Gastrocnemius medialis (tissue), 4 donors: ENCODE data around the gene RBM23. TPM values are rescaled to one million over a fixed set of nuclear protein-coding genes. Genes with fewer than 3 reads are reported as not detected.

Experiments used
- ATAC-seq, 2 donors: fragments of 150-250 bp; one replicate each; pipeline ENCODE4 v1.9.1; 2016
- DNase-seq, 2 donors: peaks; one replicate each; pipeline ENCODE4 v3.0.0-alpha.2; 2019
- H3K27ac ChIP-seq, 4 donors: fragments of 200-600 bp; sonication (generic); 1 replicate in 1 of 4; 2 replicates in 3 of 4; pipeline ENCODE4 v1.5.1; 2016 to 2018; ENCODE audit warnings: mild to moderate bottlenecking in 2 of 4, moderate library complexity in 1 of 4
- H3K27me3 ChIP-seq, 3 donors: fragments of 200-600 bp; sonication (generic) in 2 of 3; 1 replicate in 1 of 3; 2 replicates in 2 of 3; pipeline versions ENCODE4 v1.5.1 to v1.6.0; 2016 to 2019; ENCODE audit warnings: mild to moderate bottlenecking in 1 of 3, moderate library complexity in 1 of 3
- H3K36me3 ChIP-seq, 2 donors: fragments of 200-600 bp; sonication (generic) in 1 of 2; one replicate each; pipeline ENCODE4 v1.5.1; 2017 to 2018
- H3K4me1 ChIP-seq, 2 donors: fragments of 200-600 bp; sonication (generic) in 1 of 2; one replicate each; pipeline ENCODE4 v1.5.1; 2016 to 2017; ENCODE audit warnings: mild to moderate bottlenecking in 2 of 2
- H3K4me3 ChIP-seq, 4 donors: fragments of 200-600 bp; sonication (generic) in 3 of 4; 1 replicate in 1 of 4; 2 replicates in 3 of 4; pipeline ENCODE4 v1.5.1; 2016 to 2019; ENCODE audit warnings: mild to moderate bottlenecking in 2 of 4
- H3K9me3 ChIP-seq, 3 donors: fragments of 200-600 bp; sonication (generic) in 2 of 3; 1 replicate in 1 of 3; 2 replicates in 2 of 3; pipeline ENCODE4 v1.5.1; 2016 to 2019
- CTCF ChIP-seq, 5 experiments: fragments of 450-650 bp in 3 of 5; fragments of 200-600 bp in 2 of 5; sonication (generic) in 2 of 5; IDR thresholded peaks in 4 of 5; conservative IDR thresholded peaks in 1 of 5; 1 replicate in 4 of 5; 2 replicates in 1 of 5; pipeline ENCODE4 v1.5.1; 2016 to 2019; ENCODE audit warnings: antibody characterized with exemption in 5 of 5, mild to moderate bottlenecking in 3 of 5, moderate library complexity in 3 of 5
- POLR2A ChIP-seq, 2 donors: fragments of 450-650 bp; IDR thresholded peaks; one replicate each; pipeline ENCODE4 v1.6.1; 2017; ENCODE audit warnings: antibody characterized with exemption in 2 of 2, mild to moderate bottlenecking in 2 of 2, moderate library complexity in 2 of 2
- in situ Hi-C, 4 donors: fragments of 200-750 bp; cut with MboI; loops; one replicate each; pipeline versions ENCODE4 v1.15.0 to v1.8.0; 2017; ENCODE audit warnings: low sequenced_read_pairs in 4 of 4
- intact Hi-C: fragments of 100-400 bp; cut with DNase I; formaldehyde crosslinking; loops from one replicate; pipeline ENCODE4 v1.15.1; 2023; ENCODE audit warnings: low total_unique reads
- total RNA-seq, 4 donors: library from RNA; depleted of rRNA; stranded (reverse); fragments of >200 nt; gene quantifications; one replicate each; pipeline versions ENCODE4 v1.1.0 to v1.2.3, GENCODE V29; 2016

RBM23 gene
- total RNA-seq, 4 donors from 2014 or later, result 37.7 to 83.3 (median 62.1) TPM

- no peak overlapping the region for H3K27ac ChIP-seq
- no peak for TF ChIP-seq POLR2A (IDR thresholded peaks at IDR 0.05)
- no peak for TF ChIP-seq CTCF (IDR thresholded peaks at IDR 0.05 in 4 of 5, conservative IDR thresholded peaks at IDR 0.05 in 1 of 5)
- intact Hi-C loops, result no loop called here
Observed at GRCh38 chr14:22897357-22897756, 21.6 kb downstream of the RBM23 start.

GRCh38 chr14:22896760-22897159 is 22.2 kb downstream of the RBM23 start:
- DNase-seq, result no peak
- intact Hi-C loops (no loop called here), in situ Hi-C loops (no loop called here)
- no peaks in the 10 kb centered on the region for H3K27me3 ChIP-seq
- H3K27ac ChIP-seq, result no peak overlapping the region
- H3K36me3 ChIP-seq, result peaks cover 0 to 15% of the 10 kb centered on the region in 2 donors
- no peaks in the 10 kb centered on the region for H3K4me1 ChIP-seq
- H3K9me3 ChIP-seq, result no peaks in the 10 kb centered on the region
- no peak overlapping the region for H3K4me3 ChIP-seq
- ATAC-seq, result no peak
- TF ChIP-seq CTCF (IDR thresholded peaks at IDR 0.05 in 4 of 5, conservative IDR thresholded peaks at IDR 0.05 in 1 of 5) (no peak), POLR2A (IDR thresholded peaks at IDR 0.05) (no peak)

More at GRCh38 chr14:22897357-22897756, 21.6 kb downstream of the RBM23 start:
- ATAC-seq (no peak), DNase-seq (no peak)
- in situ Hi-C loops, result no loop called here
- no peaks in the 10 kb centered on the region for H3K27me3 ChIP-seq
- no peaks in the 10 kb centered on the region for H3K9me3 ChIP-seq
- no peak overlapping the region for H3K4me3 ChIP-seq
- no peaks in the 10 kb centered on the region for H3K4me1 ChIP-seq
- H3K36me3 ChIP-seq, result peaks cover 0 to 21% of the 10 kb centered on the region in 2 donors

GRCh38 chr14:22896356-22896755 is 22.6 kb downstream of the RBM23 start:
- Histone ChIP-seq H3K36me3 (peaks cover 0 to 11% of the 10 kb centered on the region in 2 donors), H3K27me3 (no peaks in the 10 kb centered on the region), H3K4me3 (no peak overlapping the region), H3K27ac (no peak overlapping the region), H3K9me3 (no peaks in the 10 kb centered on the region), H3K4me1 (no peaks in the 10 kb centered on the region)
- no peak for ATAC-seq
- in situ Hi-C loops, result no loop called here
- intact Hi-C loops, result no loop called here
- no peak for TF ChIP-seq POLR2A (IDR thresholded peaks at IDR 0.05)
- no peak for DNase-seq

DNA sequence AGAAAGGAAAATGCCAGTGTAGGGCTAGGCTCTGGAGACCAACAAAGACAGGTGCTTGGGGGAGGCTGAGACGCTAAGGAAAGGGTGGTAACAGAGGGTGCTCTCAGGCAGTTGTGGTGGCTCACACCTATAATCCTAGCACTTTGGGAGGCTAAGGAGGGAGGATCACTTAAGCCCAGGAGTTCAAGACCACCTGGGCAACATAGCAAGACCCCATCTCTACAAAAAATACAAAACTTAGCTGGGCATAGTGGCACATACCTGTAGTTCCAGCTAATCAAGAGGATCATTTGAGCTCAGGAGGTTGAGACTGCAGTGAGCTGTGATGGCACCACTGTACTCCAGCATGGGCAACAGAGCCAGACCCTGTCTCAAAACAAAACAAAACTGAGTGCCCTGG is 23.5 kb downstream of the RBM23 start:
- H3K4me3 ChIP-seq, result no peak overlapping the region
- intact Hi-C loops, result no loop called here
- TF ChIP-seq CTCF (IDR thresholded peaks at IDR 0.05 in 4 of 5, conservative IDR thresholded peaks at IDR 0.05 in 1 of 5) (no peak), POLR2A (IDR thresholded peaks at IDR 0.05) (no peak)
- H3K27ac ChIP-seq, result no peak overlapping the region
- H3K36me3 ChIP-seq, result peaks cover 0 to 2% of the 10 kb centered on the region in 2 donors
- H3K9me3 ChIP-seq, result no peaks in the 10 kb centered on the region
- ATAC-seq (no peak), DNase-seq (no peak)
- in situ Hi-C loops, result no loop called here
- no peaks in the 10 kb centered on the region for H3K27me3 ChIP-seq
- H3K4me1 ChIP-seq, result no peaks in the 10 kb centered on the region

- ATAC-seq, result no peak
- Histone ChIP-seq H3K9me3 (no peaks in the 10 kb centered on the region), H3K27me3 (no peaks in the 10 kb centered on the region), H3K4me3 (no peak overlapping the region), H3K36me3 (no peaks in the 10 kb centered on the region), H3K27ac (no peak overlapping the region), H3K4me1 (no peaks in the 10 kb centered on the region)
- in situ Hi-C loops (no loop called here), intact Hi-C loops (no loop called here)
- DNase-seq, result no peak
- TF ChIP-seq CTCF (IDR thresholded peaks at IDR 0.05 in 4 of 5, conservative IDR thresholded peaks at IDR 0.05 in 1 of 5), result no peak
- no peak for TF ChIP-seq POLR2A (IDR thresholded peaks at IDR 0.05)
Observed at GRCh38 chr14:22893706-22894105, 25.2 kb downstream of the RBM23 start.
